GM12878 (cell line): ENCODE data around the gene PKHD1. TPM values are rescaled to one million over a fixed set of nuclear protein-coding genes. Genes with fewer than 3 reads are reported as not detected.

Source experiments
- ATAC-seq: fragments of 200-7000 bp; cut with Tn5 transposase; 3 replicates; pipeline ENCODE4 v1.9.1; 2020; ENCODE audit warnings: mild to moderate bottlenecking, moderate library complexity
- BruUV-seq: library from RNA; stranded (reverse); fragments of 400-500 nt; replicated peaks from 2 replicates; lab custom pipeline; 2021; lab: Mats Ljungman, UMichigan
- CTCF ChIA-PET: fragments of 300-600 bp; sonication (Branson Sonifier 250); formaldehyde crosslinking; extraction: SDS; loops from one replicate; lab custom pipeline; 2021; ENCODE audit warnings: inconsistent platforms; lab: Yijun Ruan, JAX
- POLR2A ChIA-PET: fragments of 350-600 bp; formaldehyde crosslinking; extraction: SDS; loops from one replicate; lab custom pipeline; 2021; ENCODE audit warnings: inconsistent platforms; lab: Charles Lee
- RAD21 ChIA-PET: fragments of 300-600 bp; sonication (Branson Sonifier 250); formaldehyde crosslinking; loops from one replicate; lab custom pipeline; 2023; ENCODE audit warnings: antibody characterized with exemption; ENCODE audit not compliant: unreplicated experiment; lab: Charles Lee
- SMC1A ChIA-PET: fragments of 300-600 bp; sonication (Branson Sonifier 250); formaldehyde crosslinking; loops from one replicate; lab custom pipeline; 2023; ENCODE audit not compliant: unreplicated experiment, uncharacterized antibody; lab: Charles Lee
- DNase-seq: peaks from one replicate; pipeline ENCODE4 v3.0.0-alpha.2; 2011; ENCODE audit warnings: low read depth, low spot score
- FAIRE-seq: peaks from 3 replicates; lab custom pipeline; 2011; peaks lifted over from hg19 to GRCh38; lab: Jason Lieb, UNC
- H2AFZ ChIP-seq: 2 replicates; pipeline ENCODE4 v1.6.0; 2011; ENCODE audit warnings: low read depth, low read length, control low read depth; ENCODE audit not compliant: control insufficient read depth
- H3K27ac ChIP-seq: 2 replicates; pipeline ENCODE4 v1.5.1; 2011; ENCODE audit warnings: control low read depth; ENCODE audit not compliant: control insufficient read depth, insufficient read depth
- H3K27me3 ChIP-seq, 2 experiments: replicated peaks in 1 of 2; 2 replicates each; pipeline versions ENCODE4 v1.6.0 to v1.6.1; 2011; ENCODE audit warnings: low read length in 1 of 2; ENCODE audit not compliant: control insufficient read depth in 2 of 2, insufficient read depth in 2 of 2
- H3K36me3 ChIP-seq, 2 experiments: 2 replicates each; pipeline ENCODE4 v1.5.1; 2011; ENCODE audit warnings: low read length in 1 of 2; ENCODE audit not compliant: control insufficient read depth in 2 of 2, insufficient read depth in 2 of 2
- H3K4me1 ChIP-seq: 2 replicates; pipeline ENCODE4 v1.6.1; 2011; ENCODE audit warnings: mild to moderate bottlenecking, low read length, moderate library complexity, mixed read lengths; ENCODE audit not compliant: control insufficient read depth, insufficient read depth
- H3K4me2 ChIP-seq: 2 replicates; pipeline ENCODE4 v1.6.0; 2011; ENCODE audit warnings: control low read depth; ENCODE audit not compliant: control insufficient read depth, insufficient read depth
- H3K4me3 ChIP-seq: fragments of 200-600 bp; sonication (generic); 2 replicates; pipeline ENCODE4 v1.5.1; 2016
- H3K79me2 ChIP-seq: 2 replicates; pipeline ENCODE4 v1.6.0; 2011; ENCODE audit warnings: low read length; ENCODE audit not compliant: control insufficient read depth, insufficient read depth
- H3K9ac ChIP-seq: 2 replicates; pipeline ENCODE4 v1.8.0; 2011; ENCODE audit warnings: low read length, control low read depth, mixed read lengths; ENCODE audit not compliant: control insufficient read depth, insufficient read depth
- H3K9me3 ChIP-seq: replicated peaks from 3 replicates; pipeline ENCODE4 v1.5.1; 2011; ENCODE audit warnings: mild to moderate bottlenecking, low read length; ENCODE audit not compliant: control insufficient read depth, insufficient read depth
- H4K20me1 ChIP-seq: 2 replicates; pipeline ENCODE4 v1.6.0; 2011; ENCODE audit not compliant: control insufficient read depth, insufficient read depth
- BACH1 ChIP-seq: fragments of 450-650 bp; IDR thresholded peaks from 2 replicates; pipeline ENCODE4 v1.6.1; 2017; ENCODE audit warnings: mild to moderate bottlenecking, borderline replicate concordance
- CBX5 ChIP-seq: sonication (generic); IDR thresholded peaks from 2 replicates; pipeline ENCODE4 v1.6.1; 2016; ENCODE audit warnings: low read depth, moderate library complexity, mild to moderate bottlenecking, inconsistent platforms
- IRF4 ChIP-seq: IDR thresholded peaks from 2 replicates; pipeline ENCODE4 v1.6.1; 2011; ENCODE audit warnings: low read depth, low read length
- NR2C1 ChIP-seq: fragments of 450-650 bp; IDR thresholded peaks from 2 replicates; pipeline ENCODE4 v1.6.1; 2017; ENCODE audit warnings: antibody characterized with exemption, mild to moderate bottlenecking, moderate library complexity
- PAX8 ChIP-seq: fragments of 450-650 bp; IDR thresholded peaks from 2 replicates; pipeline ENCODE4 v1.6.1; 2017; ENCODE audit warnings: mild to moderate bottlenecking, moderate library complexity
- RCOR1 ChIP-seq: conservative IDR thresholded peaks from 2 replicates; pipeline ENCODE4 v1.6.1; 2012; ENCODE audit warnings: low read depth, low read length, improper control_type of control experiment
- SMAD5 ChIP-seq: IDR thresholded peaks from 2 replicates; pipeline ENCODE4 v1.6.1; 2016; ENCODE audit warnings: antibody characterized with exemption, low read depth
- SREBF1 ChIP-seq: IDR thresholded peaks from 2 replicates; pipeline ENCODE4 v1.6.1; 2012; ENCODE audit warnings: mild to moderate bottlenecking, low read length
- SREBF2 ChIP-seq: IDR thresholded peaks from 2 replicates; pipeline ENCODE4 v1.6.1; 2012; ENCODE audit warnings: mild to moderate bottlenecking, low read length
- STAT3 ChIP-seq: IDR thresholded peaks from 2 replicates; pipeline ENCODE4 v1.6.1; 2011; ENCODE audit warnings: low read depth, low read length, improper control_type of control experiment
- TAF1 ChIP-seq: IDR thresholded peaks from 2 replicates; pipeline ENCODE4 v1.6.1; 2011; ENCODE audit warnings: mild to moderate bottlenecking, low read depth, low read length, borderline replicate concordance
- TBL1XR1 ChIP-seq: IDR thresholded peaks from 2 replicates; pipeline ENCODE4 v1.6.1; 2012; ENCODE audit warnings: low read depth, low read length, improper control_type of control experiment
- WGBS: methylation state at CpG from one replicate; pipeline ENCODE4 v1.1.6; 2016; ENCODE audit warnings: low lambda C conversion rate; ENCODE audit not compliant: insufficient replicate concordance, insufficient coverage; ENCODE audit errors: missing lambda C conversion rate; 5-methylcytosine and 5-hydroxymethylcytosine counted together
- in situ Hi-C: fragments of 300-500 bp; cut with MboI; formaldehyde crosslinking; loops from 9 replicates; pipeline ENCODE4 v1.14.3; 2018; ENCODE audit warnings: mixed read lengths
- intact Hi-C: fragments of 100-400 bp; cut with micrococcal nuclease; formaldehyde crosslinking; loops from one replicate; pipeline ENCODE4 v1.14.2; 2022; ENCODE audit not compliant: unreplicated experiment
- polyA plus RNA-seq, 11 experiments: library from polyadenylated mRNA; depleted of rRNA in 4 of 11; unstranded in 6 of 11; stranded (reverse) in 5 of 11; fragments of >200 nt; fragmentation: Nextera tagmentation in 4 of 11; fragmentation: Illumina TruSeq in 1 of 11; extraction: Ambion mirVana in 4 of 11; extraction: Trizol in 1 of 11; gene quantifications; 1 replicate in 1 of 11; 2 replicates in 10 of 11; pipeline versions ENCODE4 v1.2.1 to v1.2.3, GENCODE V29; 2011 to 2016; ENCODE audit warnings: inconsistent platforms in 2 of 11, missing spikeins in 2 of 11, low read depth in 1 of 11
- total RNA-seq, 4 experiments: library from RNA; depleted of rRNA in 3 of 4; stranded (reverse); fragments of >200 nt in 3 of 4; fragmentation: Illumina TruSeq in 1 of 4; extraction: Trizol in 1 of 4; gene quantifications; 2 replicates each; pipeline versions ENCODE4 v1.2.1 to v1.2.3, GENCODE V29; 2013 to 2021
- TF ChIP-seq, protein P1 (sequence below): fragments of 150-350 bp; IDR thresholded peaks from 2 replicates; pipeline ENCODE4 v1.6.1; 2014; ENCODE audit warnings: mild to moderate bottlenecking, low read depth, low read length
- TF ChIP-seq, protein P2 (sequence below): IDR thresholded peaks from 2 replicates; pipeline ENCODE4 v1.6.1; 2012; ENCODE audit warnings: mild to moderate bottlenecking, low read depth, low read length
- TF ChIP-seq, protein P3 (sequence below): fragments of 450-650 bp; IDR thresholded peaks from 2 replicates; pipeline ENCODE4 v1.6.1; 2016; ENCODE audit warnings: mild to moderate bottlenecking
- TF ChIP-seq, protein P4 (sequence below): fragments of 450-650 bp; IDR thresholded peaks from 2 replicates; pipeline ENCODE4 v1.6.1; 2016; ENCODE audit warnings: mild to moderate bottlenecking

PKHD1 gene
- total and polyA plus RNA-seq, 10 of the 15 experiments (the other 5 are each of a cell fraction or from before 2014, with no cell fraction given) = under 0.01 to 0.90 (median 0.02) TPM; not detected in 1

DNA sequence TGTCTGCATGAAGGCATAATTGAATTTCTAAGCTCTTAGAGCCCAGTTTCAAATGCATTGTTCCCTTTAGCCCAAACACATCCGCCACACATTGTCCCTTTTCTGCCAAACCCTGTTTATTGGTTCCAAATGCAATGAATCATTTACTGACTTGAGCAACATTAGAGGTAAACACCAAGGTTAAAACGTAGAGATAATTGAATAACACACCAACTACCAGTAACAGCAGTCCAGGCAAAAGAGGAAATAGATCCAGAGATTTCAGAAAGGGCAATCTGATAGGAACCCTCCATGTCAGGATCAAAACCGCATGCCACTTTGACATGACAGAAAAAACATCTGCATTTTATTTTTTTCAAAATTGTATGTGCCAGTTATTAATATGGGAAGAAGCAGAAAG lies 114.8 kb downstream of the PKHD1 start (continued):
- TF ChIP-seq, protein P1, sequence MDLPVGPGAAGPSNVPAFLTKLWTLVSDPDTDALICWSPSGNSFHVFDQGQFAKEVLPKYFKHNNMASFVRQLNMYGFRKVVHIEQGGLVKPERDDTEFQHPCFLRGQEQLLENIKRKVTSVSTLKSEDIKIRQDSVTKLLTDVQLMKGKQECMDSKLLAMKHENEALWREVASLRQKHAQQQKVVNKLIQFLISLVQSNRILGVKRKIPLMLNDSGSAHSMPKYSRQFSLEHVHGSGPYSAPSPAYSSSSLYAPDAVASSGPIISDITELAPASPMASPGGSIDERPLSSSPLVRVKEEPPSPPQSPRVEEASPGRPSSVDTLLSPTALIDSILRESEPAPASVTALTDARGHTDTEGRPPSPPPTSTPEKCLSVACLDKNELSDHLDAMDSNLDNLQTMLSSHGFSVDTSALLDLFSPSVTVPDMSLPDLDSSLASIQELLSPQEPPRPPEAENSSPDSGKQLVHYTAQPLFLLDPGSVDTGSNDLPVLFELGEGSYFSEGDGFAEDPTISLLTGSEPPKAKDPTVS = no peak

DNA sequence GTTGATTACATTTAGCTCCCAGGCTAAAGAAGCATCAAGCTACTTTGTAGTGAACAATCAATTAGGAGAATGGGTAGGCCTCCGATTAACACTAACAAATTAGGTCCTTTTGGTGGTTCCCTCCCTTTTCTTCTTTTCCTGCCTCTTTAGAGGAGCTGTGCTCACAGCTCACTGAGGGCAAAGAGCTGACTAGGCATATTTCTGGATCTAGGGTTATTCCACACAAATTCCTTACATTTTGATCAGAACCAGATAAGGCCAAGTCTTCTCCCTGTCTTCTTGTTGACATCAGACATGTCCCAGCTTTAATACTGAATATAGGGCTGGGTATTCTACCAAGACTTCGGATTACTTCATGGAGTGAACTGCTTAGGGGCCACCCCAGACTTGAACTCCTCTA lies 119.1 kb downstream of the PKHD1 start:
- H3K36me3 ChIP-seq = no peaks in the 10 kb centered on the region
- no peak for DNase-seq
- WGBS = 48% methylated on average over 2 of the region's 2 CpGs
- no peak for ATAC-seq
- H3K79me2 ChIP-seq = no peaks in the 10 kb centered on the region
- no TSS peak for BruUV-seq
- no peak for FAIRE-seq
- in situ Hi-C loops (loop anchor here (10.0 kb wide), 1 partner anchor 1153 kb away; the partner anchor contains the start of gene TFAP2B), intact Hi-C loops (no loop called here)
- no peaks in the 10 kb centered on the region for H4K20me1 ChIP-seq
- no peak overlapping the region for H3K4me2 ChIP-seq
- CTCF ChIA-PET = interaction anchor here (0.7 to 2.3 kb wide), 5 partner anchors 8 to 114 kb away, joined by 3 to 14 read pairs (median 3); no protein-coding TSS in a partner anchor
- H3K4me1 ChIP-seq = no peaks in the 10 kb centered on the region
- no peaks in the 10 kb centered on the region for H3K9me3 ChIP-seq
- RAD21 ChIA-PET = no interaction called here
- no peak overlapping the region for H3K9ac ChIP-seq
- H3K4me3 ChIP-seq = no peak overlapping the region
- no peak overlapping the region for H3K27ac ChIP-seq
- no peaks in the 10 kb centered on the region for H3K27me3 ChIP-seq
- SMC1A ChIA-PET = interaction anchor here (0.6 to 1.2 kb wide), 2 partner anchors 9 to 330 kb away, joined by 3 read pairs; no protein-coding TSS in a partner anchor
- POLR2A ChIA-PET = interaction anchor here (0.7 to 1.4 kb wide), 2 partner anchors 35 to 135 kb away, joined by 3 read pairs; no protein-coding TSS in a partner anchor
- H2AFZ ChIP-seq = no peak overlapping the region
- TF ChIP-seq, protein P2, sequence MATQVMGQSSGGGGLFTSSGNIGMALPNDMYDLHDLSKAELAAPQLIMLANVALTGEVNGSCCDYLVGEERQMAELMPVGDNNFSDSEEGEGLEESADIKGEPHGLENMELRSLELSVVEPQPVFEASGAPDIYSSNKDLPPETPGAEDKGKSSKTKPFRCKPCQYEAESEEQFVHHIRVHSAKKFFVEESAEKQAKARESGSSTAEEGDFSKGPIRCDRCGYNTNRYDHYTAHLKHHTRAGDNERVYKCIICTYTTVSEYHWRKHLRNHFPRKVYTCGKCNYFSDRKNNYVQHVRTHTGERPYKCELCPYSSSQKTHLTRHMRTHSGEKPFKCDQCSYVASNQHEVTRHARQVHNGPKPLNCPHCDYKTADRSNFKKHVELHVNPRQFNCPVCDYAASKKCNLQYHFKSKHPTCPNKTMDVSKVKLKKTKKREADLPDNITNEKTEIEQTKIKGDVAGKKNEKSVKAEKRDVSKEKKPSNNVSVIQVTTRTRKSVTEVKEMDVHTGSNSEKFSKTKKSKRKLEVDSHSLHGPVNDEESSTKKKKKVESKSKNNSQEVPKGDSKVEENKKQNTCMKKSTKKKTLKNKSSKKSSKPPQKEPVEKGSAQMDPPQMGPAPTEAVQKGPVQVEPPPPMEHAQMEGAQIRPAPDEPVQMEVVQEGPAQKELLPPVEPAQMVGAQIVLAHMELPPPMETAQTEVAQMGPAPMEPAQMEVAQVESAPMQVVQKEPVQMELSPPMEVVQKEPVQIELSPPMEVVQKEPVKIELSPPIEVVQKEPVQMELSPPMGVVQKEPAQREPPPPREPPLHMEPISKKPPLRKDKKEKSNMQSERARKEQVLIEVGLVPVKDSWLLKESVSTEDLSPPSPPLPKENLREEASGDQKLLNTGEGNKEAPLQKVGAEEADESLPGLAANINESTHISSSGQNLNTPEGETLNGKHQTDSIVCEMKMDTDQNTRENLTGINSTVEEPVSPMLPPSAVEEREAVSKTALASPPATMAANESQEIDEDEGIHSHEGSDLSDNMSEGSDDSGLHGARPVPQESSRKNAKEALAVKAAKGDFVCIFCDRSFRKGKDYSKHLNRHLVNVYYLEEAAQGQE = no peak
- TF ChIP-seq, protein P3, sequence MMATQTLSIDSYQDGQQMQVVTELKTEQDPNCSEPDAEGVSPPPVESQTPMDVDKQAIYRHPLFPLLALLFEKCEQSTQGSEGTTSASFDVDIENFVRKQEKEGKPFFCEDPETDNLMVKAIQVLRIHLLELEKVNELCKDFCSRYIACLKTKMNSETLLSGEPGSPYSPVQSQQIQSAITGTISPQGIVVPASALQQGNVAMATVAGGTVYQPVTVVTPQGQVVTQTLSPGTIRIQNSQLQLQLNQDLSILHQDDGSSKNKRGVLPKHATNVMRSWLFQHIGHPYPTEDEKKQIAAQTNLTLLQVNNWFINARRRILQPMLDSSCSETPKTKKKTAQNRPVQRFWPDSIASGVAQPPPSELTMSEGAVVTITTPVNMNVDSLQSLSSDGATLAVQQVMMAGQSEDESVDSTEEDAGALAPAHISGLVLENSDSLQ = no peak
- no peak for TF ChIP-seq NR2C1
- TF ChIP-seq CBX5 = no peak
- no peak for TF ChIP-seq TBL1XR1
- TF ChIP-seq SREBF2 = no peak
- TF ChIP-seq PAX8 = no peak
- no peak for TF ChIP-seq SMAD5
- no peak for TF ChIP-seq RCOR1
- TF ChIP-seq STAT3 = no peak
- TF ChIP-seq BACH1 = no peak
- no peak for TF ChIP-seq TAF1
- TF ChIP-seq IRF4 = no peak
- TF ChIP-seq SREBF1 = no peak
- TF ChIP-seq, protein P4, sequence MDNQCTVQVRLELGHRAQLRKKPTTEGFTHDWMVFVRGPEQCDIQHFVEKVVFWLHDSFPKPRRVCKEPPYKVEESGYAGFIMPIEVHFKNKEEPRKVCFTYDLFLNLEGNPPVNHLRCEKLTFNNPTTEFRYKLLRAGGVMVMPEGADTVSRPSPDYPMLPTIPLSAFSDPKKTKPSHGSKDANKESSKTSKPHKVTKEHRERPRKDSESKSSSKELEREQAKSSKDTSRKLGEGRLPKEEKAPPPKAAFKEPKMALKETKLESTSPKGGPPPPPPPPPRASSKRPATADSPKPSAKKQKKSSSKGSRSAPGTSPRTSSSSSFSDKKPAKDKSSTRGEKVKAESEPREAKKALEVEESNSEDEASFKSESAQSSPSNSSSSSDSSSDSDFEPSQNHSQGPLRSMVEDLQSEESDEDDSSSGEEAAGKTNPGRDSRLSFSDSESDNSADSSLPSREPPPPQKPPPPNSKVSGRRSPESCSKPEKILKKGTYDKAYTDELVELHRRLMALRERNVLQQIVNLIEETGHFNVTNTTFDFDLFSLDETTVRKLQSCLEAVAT = no peak
